ENCODE data around the gene LRBA. TPM values are rescaled to one million over a fixed set of nuclear protein-coding genes. Genes with fewer than 3 reads are reported as not detected.

LRBA gene, protein sequence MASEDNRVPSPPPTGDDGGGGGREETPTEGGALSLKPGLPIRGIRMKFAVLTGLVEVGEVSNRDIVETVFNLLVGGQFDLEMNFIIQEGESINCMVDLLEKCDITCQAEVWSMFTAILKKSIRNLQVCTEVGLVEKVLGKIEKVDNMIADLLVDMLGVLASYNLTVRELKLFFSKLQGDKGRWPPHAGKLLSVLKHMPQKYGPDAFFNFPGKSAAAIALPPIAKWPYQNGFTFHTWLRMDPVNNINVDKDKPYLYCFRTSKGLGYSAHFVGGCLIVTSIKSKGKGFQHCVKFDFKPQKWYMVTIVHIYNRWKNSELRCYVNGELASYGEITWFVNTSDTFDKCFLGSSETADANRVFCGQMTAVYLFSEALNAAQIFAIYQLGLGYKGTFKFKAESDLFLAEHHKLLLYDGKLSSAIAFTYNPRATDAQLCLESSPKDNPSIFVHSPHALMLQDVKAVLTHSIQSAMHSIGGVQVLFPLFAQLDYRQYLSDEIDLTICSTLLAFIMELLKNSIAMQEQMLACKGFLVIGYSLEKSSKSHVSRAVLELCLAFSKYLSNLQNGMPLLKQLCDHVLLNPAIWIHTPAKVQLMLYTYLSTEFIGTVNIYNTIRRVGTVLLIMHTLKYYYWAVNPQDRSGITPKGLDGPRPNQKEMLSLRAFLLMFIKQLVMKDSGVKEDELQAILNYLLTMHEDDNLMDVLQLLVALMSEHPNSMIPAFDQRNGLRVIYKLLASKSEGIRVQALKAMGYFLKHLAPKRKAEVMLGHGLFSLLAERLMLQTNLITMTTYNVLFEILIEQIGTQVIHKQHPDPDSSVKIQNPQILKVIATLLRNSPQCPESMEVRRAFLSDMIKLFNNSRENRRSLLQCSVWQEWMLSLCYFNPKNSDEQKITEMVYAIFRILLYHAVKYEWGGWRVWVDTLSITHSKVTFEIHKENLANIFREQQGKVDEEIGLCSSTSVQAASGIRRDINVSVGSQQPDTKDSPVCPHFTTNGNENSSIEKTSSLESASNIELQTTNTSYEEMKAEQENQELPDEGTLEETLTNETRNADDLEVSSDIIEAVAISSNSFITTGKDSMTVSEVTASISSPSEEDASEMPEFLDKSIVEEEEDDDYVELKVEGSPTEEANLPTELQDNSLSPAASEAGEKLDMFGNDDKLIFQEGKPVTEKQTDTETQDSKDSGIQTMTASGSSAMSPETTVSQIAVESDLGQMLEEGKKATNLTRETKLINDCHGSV (N-terminal part only)
- total RNA-seq (2022; extraction: Qiagen RNA extraction; ENCODE audit: low read depth), result 6.4 to 7.8 TPM (median 7.4 TPM) in 5 replicates

DNA sequence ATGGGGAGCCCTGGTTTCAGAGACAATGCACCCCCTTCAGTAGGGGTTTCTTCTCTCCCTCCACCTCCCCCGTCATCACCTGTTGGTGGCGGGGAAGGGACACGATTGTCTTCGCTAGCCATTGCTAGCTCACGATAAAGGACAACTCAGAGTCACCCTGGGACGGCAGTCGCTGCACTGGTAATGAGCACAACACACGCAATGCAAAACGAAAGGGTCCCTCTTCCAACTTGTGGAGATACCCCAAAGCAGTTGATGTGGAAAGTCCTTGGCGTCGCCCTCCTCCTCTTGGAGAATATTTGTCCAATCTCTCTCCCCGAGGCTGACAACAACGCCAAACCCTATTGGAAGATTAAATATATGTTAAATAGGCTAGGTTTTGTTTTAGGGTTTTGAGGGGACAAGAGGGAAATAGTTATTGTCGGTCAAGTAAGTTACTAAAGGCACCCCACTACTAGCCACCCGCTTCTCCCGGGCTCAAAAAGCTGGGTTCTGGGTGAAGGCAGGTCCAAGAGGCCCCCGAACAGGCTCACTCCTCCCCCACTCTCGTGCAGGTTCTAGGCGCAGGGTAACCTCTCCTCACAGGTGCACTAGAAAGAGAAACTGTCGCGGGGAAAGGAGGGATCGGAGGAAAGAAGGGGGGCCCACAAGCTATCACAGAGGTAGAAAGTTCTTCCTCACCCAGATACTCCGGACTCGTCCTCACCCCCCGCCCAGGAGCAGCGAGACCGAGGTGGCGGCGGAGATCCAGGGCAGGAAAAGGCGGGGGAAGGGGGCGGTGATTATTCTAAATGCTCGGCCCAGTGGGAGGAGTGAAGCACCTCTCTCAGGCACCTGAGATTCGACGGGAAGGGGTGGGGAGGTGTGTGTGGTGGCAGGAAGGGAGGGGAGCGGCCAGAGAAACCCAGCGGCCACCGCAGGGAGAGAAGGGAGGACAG is at the start of gene LRBA:
TSS of gene LRBA (minus strand) at position 764 of the 938 bp plus-strand sequence. CDS start at position 122, 642 bp downstream.

DNA sequence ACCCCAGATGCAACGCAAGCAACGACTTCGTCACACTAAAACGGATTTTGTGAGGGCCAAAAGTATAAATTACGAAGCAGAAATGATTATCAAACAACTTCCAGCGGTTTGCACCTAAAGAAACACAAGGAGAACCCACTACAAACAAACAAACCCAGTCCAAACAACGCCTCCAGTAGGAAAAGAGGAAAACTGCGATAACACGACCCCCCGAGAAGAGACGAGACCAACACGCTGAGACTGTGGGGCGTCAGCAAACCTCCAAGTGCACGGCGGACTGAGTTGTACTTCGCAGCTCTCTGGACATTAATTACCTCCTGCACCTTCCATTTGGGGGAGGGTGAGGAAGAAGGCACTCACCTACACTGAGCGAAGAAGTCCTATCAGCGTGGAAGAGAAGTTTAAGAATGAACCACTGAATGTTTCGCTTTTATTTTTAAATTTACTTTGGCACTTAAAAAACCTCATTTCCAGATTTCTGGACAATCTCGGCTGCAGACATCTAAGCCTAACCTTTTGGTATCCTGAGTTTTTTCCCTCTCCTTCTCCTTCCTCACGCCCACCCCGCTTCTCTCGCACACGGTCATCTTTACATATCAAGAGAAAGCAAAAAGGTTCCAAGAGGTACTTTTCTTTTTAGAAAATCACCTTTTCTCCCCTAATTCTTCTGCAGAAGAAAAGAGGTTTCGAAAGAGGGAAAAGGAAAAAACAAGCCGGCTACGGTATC is 432.8 kb downstream of the LRBA start, which contains the start of gene MAB21L2:
TSS of gene MAB21L2 (plus strand) at position 6 of the 727 bp plus-strand sequence. CDS start 879 bp downstream, outside the sequence.

Other genes with a start within 250 kb of the LRBA start
- 1,506 to 2,019 TPM (median 1,641 TPM) in 5 replicates for gene RPS3A, start 84.3 kb upstream of the LRBA start, total RNA-seq (2022; extraction: Qiagen RNA extraction; ENCODE audit: low read depth)